ENCODE results near the gene NKX1-1.
"Not testable (repeated sequence)": the region's sequence is repeated elsewhere in the genome, so short reads cannot be mapped to it uniquely, and the experiment has no call there.

NKX1-1 gene

DNA sequence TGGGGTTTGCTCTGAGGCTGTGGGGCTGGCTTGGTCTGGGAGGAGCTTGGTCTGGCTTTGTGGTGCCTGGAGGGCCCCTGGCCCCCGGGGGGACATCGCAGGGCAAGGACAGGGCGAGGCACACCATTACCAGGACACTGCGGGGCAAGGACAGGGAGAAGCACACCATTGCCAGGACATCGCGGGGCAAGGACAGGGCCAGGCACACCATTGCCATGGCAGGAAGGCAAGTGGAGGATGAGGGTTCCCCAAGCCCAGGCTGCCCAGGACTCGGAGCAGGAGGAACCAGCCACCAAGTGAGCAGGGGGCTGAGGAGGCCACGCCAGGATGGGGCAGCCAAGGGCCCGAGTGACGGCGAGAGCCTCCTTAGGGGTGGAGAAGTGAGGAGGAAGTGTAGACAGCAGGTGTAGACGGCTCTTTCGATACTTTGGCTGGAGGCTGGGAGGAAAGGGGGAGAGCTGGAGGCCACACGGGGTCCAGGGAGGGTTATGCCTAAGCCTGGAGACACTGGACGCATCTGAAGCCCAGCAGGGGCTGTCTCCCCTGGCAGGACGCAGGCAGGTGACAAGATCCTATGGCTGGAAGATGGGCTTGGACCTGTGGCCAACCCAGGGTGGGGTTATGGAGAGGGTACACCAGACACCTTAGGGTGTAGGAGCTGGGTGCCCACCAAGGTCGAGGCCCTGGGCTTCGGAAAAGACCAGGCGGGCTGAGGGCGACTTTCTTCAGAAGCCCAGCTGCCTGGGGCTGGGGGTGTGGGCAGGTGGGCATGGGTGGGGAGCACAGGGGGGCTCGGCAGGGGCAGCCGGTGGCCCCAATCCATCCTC, 7.3 kb downstream of the NKX1-1 start:
- H3K9ac ChIP-seq (ENCODE audit: low read depth in 1 of 2, low read length in 2 of 2): no peak overlapping the region
- H3K9me3 ChIP-seq (ENCODE audit: control insufficient read depth in 2 of 2, low read length in 2 of 2): peaks cover 0 to 4% of the 10 kb centered on the region in 2 donors
- H3K27me3 ChIP-seq (ENCODE audit: control insufficient read depth in 2 of 2, insufficient read depth in 2 of 2, low read length in 2 of 2): peaks cover 6 to 16% of the 10 kb centered on the region in 2 donors
- no peak overlapping the region for H3K27ac ChIP-seq (ENCODE audit: low read depth in 2 of 2, low read length in 2 of 2)
- no peak overlapping the region for H3K4me3 ChIP-seq (ENCODE audit: low read length in 2 of 2)
- peaks cover 2 to 3% of the 10 kb centered on the region in 2 donors for H3K36me3 ChIP-seq (ENCODE audit: control insufficient read depth in 2 of 2, insufficient read depth in 2 of 2, low read length in 2 of 2)
- H3K4me1 ChIP-seq (ENCODE audit: control insufficient read depth in 2 of 2, insufficient read depth in 2 of 2, low read length in 2 of 2): no peaks in the 10 kb centered on the region

GRCh38 chr4:1396806-1397455, 9.3 kb downstream of the NKX1-1 start:
- no peak overlapping the region for H3K9ac ChIP-seq (ENCODE audit: low read depth in 1 of 2, low read length in 2 of 2)
- no peak overlapping the region for H3K27ac ChIP-seq (ENCODE audit: low read depth in 2 of 2, low read length in 2 of 2)
- H3K36me3 ChIP-seq (ENCODE audit: control insufficient read depth in 2 of 2, insufficient read depth in 2 of 2, low read length in 2 of 2): peaks cover 8 to 12% of the 10 kb centered on the region in 2 donors
- H3K27me3 ChIP-seq (ENCODE audit: control insufficient read depth in 2 of 2, insufficient read depth in 2 of 2, low read length in 2 of 2): peaks cover 4 to 8% of the 10 kb centered on the region in 2 donors
- no peak overlapping the region for H3K4me3 ChIP-seq (ENCODE audit: low read length in 2 of 2)
- peaks cover 0 to 5% of the 10 kb centered on the region in 2 donors for H3K9me3 ChIP-seq (ENCODE audit: control insufficient read depth in 2 of 2, low read length in 2 of 2)
- H3K4me1 ChIP-seq (ENCODE audit: control insufficient read depth in 2 of 2, insufficient read depth in 2 of 2, low read length in 2 of 2): no peaks in the 10 kb centered on the region

- Histone ChIP-seq H3K4me1 (ENCODE audit: control insufficient read depth in 2 of 2, insufficient read depth in 2 of 2, low read length in 2 of 2) (no peaks in the 10 kb centered on the region), H3K27ac (ENCODE audit: low read depth in 2 of 2, low read length in 2 of 2) (no peak overlapping the region), H3K4me3 (ENCODE audit: low read length in 2 of 2) (no peak overlapping the region), H3K9ac (ENCODE audit: low read depth in 1 of 2, low read length in 2 of 2) (no peak overlapping the region), H3K36me3 (ENCODE audit: control insufficient read depth in 2 of 2, insufficient read depth in 2 of 2, low read length in 2 of 2) (peaks cover 8 to 12% of the 10 kb centered on the region in 2 donors), H3K9me3 (ENCODE audit: control insufficient read depth in 2 of 2, low read length in 2 of 2) (peaks cover 0 to 6% of the 10 kb centered on the region in 2 donors), H3K27me3 (ENCODE audit: control insufficient read depth in 2 of 2, insufficient read depth in 2 of 2, low read length in 2 of 2) (peaks cover 0 to 2% of the 10 kb centered on the region in 2 donors)
These were observed 10.1 kb downstream of the NKX1-1 start for GRCh38 chr4:1395941-1396805.

GRCh38 chr4:1395389-1395820, 10.8 kb downstream of the NKX1-1 start:
- not testable (repeated sequence) for H3K4me3 ChIP-seq (ENCODE audit: low read length in 2 of 2); H3K27ac ChIP-seq (ENCODE audit: low read depth in 2 of 2, low read length in 2 of 2)

GRCh38 chr4:1394554-1395388, 11.5 kb downstream of the NKX1-1 start:
- H3K4me3 ChIP-seq (ENCODE audit: low read length in 2 of 2); H3K27me3 ChIP-seq (ENCODE audit: control insufficient read depth in 2 of 2, insufficient read depth in 2 of 2, low read length in 2 of 2); H3K9me3 ChIP-seq (ENCODE audit: control insufficient read depth in 2 of 2, low read length in 2 of 2); H3K27ac ChIP-seq (ENCODE audit: low read depth in 2 of 2, low read length in 2 of 2); H3K4me1 ChIP-seq (ENCODE audit: control insufficient read depth in 2 of 2, insufficient read depth in 2 of 2, low read length in 2 of 2); H3K9ac ChIP-seq (ENCODE audit: low read depth in 1 of 2, low read length in 2 of 2): not testable (repeated sequence)
- H3K36me3 ChIP-seq (ENCODE audit: control insufficient read depth in 2 of 2, insufficient read depth in 2 of 2, low read length in 2 of 2): peaks cover 8 to 12% of the 10 kb centered on the region in 2 donors

More at GRCh38 chr4:1395389-1395820, 10.8 kb downstream of the NKX1-1 start:
- peaks cover 8 to 12% of the 10 kb centered on the region in 2 donors for H3K36me3 ChIP-seq (ENCODE audit: control insufficient read depth in 2 of 2, insufficient read depth in 2 of 2, low read length in 2 of 2)
- H3K4me1 ChIP-seq (ENCODE audit: control insufficient read depth in 2 of 2, insufficient read depth in 2 of 2, low read length in 2 of 2); H3K9ac ChIP-seq (ENCODE audit: low read depth in 1 of 2, low read length in 2 of 2); H3K9me3 ChIP-seq (ENCODE audit: control insufficient read depth in 2 of 2, low read length in 2 of 2); H3K27me3 ChIP-seq (ENCODE audit: control insufficient read depth in 2 of 2, insufficient read depth in 2 of 2, low read length in 2 of 2): not testable (repeated sequence)

- Histone ChIP-seq H3K4me3 (ENCODE audit: low read length in 2 of 2) (no peak overlapping the region), H3K9ac (ENCODE audit: low read depth in 1 of 2, low read length in 2 of 2) (no peak overlapping the region), H3K27ac (ENCODE audit: low read depth in 2 of 2, low read length in 2 of 2) (no peak overlapping the region), H3K9me3 (ENCODE audit: control insufficient read depth in 2 of 2, low read length in 2 of 2) (peaks cover 0 to 7% of the 10 kb centered on the region in 2 donors), H3K27me3 (ENCODE audit: control insufficient read depth in 2 of 2, insufficient read depth in 2 of 2, low read length in 2 of 2) (no peaks in the 10 kb centered on the region), H3K4me1 (ENCODE audit: control insufficient read depth in 2 of 2, insufficient read depth in 2 of 2, low read length in 2 of 2) (no peaks in the 10 kb centered on the region), H3K36me3 (ENCODE audit: control insufficient read depth in 2 of 2, insufficient read depth in 2 of 2, low read length in 2 of 2) (peaks cover 8 to 12% of the 10 kb centered on the region in 2 donors)
These were observed 12.4 kb downstream of the NKX1-1 start for GRCh38 chr4:1393866-1394265.

GRCh38 chr4:1393363-1393762, 12.9 kb downstream of the NKX1-1 start:
- peaks cover 0 to 12% of the 10 kb centered on the region in 2 donors for H3K9me3 ChIP-seq (ENCODE audit: control insufficient read depth in 2 of 2, low read length in 2 of 2)
- H3K4me1 ChIP-seq (ENCODE audit: control insufficient read depth in 2 of 2, insufficient read depth in 2 of 2, low read length in 2 of 2); H3K27me3 ChIP-seq (ENCODE audit: control insufficient read depth in 2 of 2, insufficient read depth in 2 of 2, low read length in 2 of 2); H3K27ac ChIP-seq (ENCODE audit: low read depth in 2 of 2, low read length in 2 of 2); H3K9ac ChIP-seq (ENCODE audit: low read depth in 1 of 2, low read length in 2 of 2); H3K4me3 ChIP-seq (ENCODE audit: low read length in 2 of 2): not testable (repeated sequence)
- peaks cover 10 to 12% of the 10 kb centered on the region in 2 donors for H3K36me3 ChIP-seq (ENCODE audit: control insufficient read depth in 2 of 2, insufficient read depth in 2 of 2, low read length in 2 of 2)

- H3K36me3 ChIP-seq (ENCODE audit: control insufficient read depth in 2 of 2, insufficient read depth in 2 of 2, low read length in 2 of 2): peaks cover 14 to 18% of the 10 kb centered on the region in 2 donors
These were observed 20.6 kb downstream of the NKX1-1 start for GRCh38 chr4:1385373-1386340.

More at GRCh38 chr4:1385373-1386340, 20.6 kb downstream of the NKX1-1 start:
- Histone ChIP-seq H3K4me1 (ENCODE audit: control insufficient read depth in 2 of 2, insufficient read depth in 2 of 2, low read length in 2 of 2) (no peaks in the 10 kb centered on the region), H3K9ac (ENCODE audit: low read depth in 1 of 2, low read length in 2 of 2) (no peak overlapping the region), H3K27me3 (ENCODE audit: control insufficient read depth in 2 of 2, insufficient read depth in 2 of 2, low read length in 2 of 2) (no peaks in the 10 kb centered on the region), H3K9me3 (ENCODE audit: control insufficient read depth in 2 of 2, low read length in 2 of 2) (peaks cover 0 to 8% of the 10 kb centered on the region in 2 donors), H3K27ac (ENCODE audit: low read depth in 2 of 2, low read length in 2 of 2) (no peak overlapping the region), H3K4me3 (ENCODE audit: low read length in 2 of 2) (no peak overlapping the region)
